Activated naive CD8-positive, alpha-beta T cell (primary cell): ENCODE measurements around the gene ARHGAP31.
"Not testable (repeated sequence)": the region's sequence is repeated elsewhere in the genome, so short reads cannot be mapped to it uniquely, and the experiment has no call there.

Experiments used
- H3K27ac Mint-ChIP-seq: one replicate; pipeline ENCODE4 v1.8.0; 2021; ENCODE audit warnings: mixed read lengths
- H3K27me3 Mint-ChIP-seq: one replicate; pipeline ENCODE4 v1.8.0; 2021; ENCODE audit warnings: mixed read lengths
- H3K36me3 Mint-ChIP-seq: one replicate; pipeline ENCODE4 v1.8.0; 2021; ENCODE audit warnings: mixed read lengths
- H3K4me1 Mint-ChIP-seq: one replicate; pipeline ENCODE4 v1.8.0; 2021; ENCODE audit warnings: low read depth, mixed read lengths
- H3K4me3 Mint-ChIP-seq: one replicate; pipeline ENCODE4 v1.8.0; 2021; ENCODE audit warnings: mild to moderate bottlenecking, mixed read lengths
- H3K9me3 Mint-ChIP-seq: one replicate; pipeline ENCODE4 v1.8.0; 2021; ENCODE audit warnings: low read depth, mixed read lengths

The ARHGAP31 gene

GRCh38 chr3:119362940-119363725 is 69.0 kb downstream of the ARHGAP31 start:
- peaks cover under 1% of the 10 kb centered on the region for H3K36me3 Mint-ChIP-seq
- H3K27ac Mint-ChIP-seq: no peak overlapping the region
- H3K4me3 Mint-ChIP-seq: no peak overlapping the region
- H3K4me1 Mint-ChIP-seq: no peaks in the 10 kb centered on the region
- no peaks in the 10 kb centered on the region for H3K9me3 Mint-ChIP-seq
- no peaks in the 10 kb centered on the region for H3K27me3 Mint-ChIP-seq

- Mint-ChIP-seq H3K9me3 (no peaks in the 10 kb centered on the region), H3K4me1 (no peaks in the 10 kb centered on the region), H3K36me3 (peaks cover 3% of the 10 kb centered on the region), H3K27ac (no peak overlapping the region), H3K27me3 (no peaks in the 10 kb centered on the region), H3K4me3 (no peak overlapping the region)
These were observed 70.2 kb downstream of the ARHGAP31 start for GRCh38 chr3:119364401-119364800.

GRCh38 chr3:119365418-119365817 is 71.2 kb downstream of the ARHGAP31 start:
- no peaks in the 10 kb centered on the region for H3K9me3 Mint-ChIP-seq
- H3K27ac Mint-ChIP-seq: no peak overlapping the region
- H3K36me3 Mint-ChIP-seq: peaks cover 3% of the 10 kb centered on the region
- no peaks in the 10 kb centered on the region for H3K27me3 Mint-ChIP-seq
- no peak overlapping the region for H3K4me3 Mint-ChIP-seq
- H3K4me1 Mint-ChIP-seq: no peaks in the 10 kb centered on the region

- Mint-ChIP-seq H3K4me1 (no peaks in the 10 kb centered on the region), H3K27me3 (no peaks in the 10 kb centered on the region), H3K4me3 (no peak overlapping the region), H3K27ac (no peak overlapping the region), H3K36me3 (peaks cover 3% of the 10 kb centered on the region), H3K9me3 (no peaks in the 10 kb centered on the region)
These were observed 72.8 kb downstream of the ARHGAP31 start for GRCh38 chr3:119367000-119367399.

- Mint-ChIP-seq H3K27me3 (no peaks in the 10 kb centered on the region), H3K27ac (no peak overlapping the region), H3K4me1 (no peaks in the 10 kb centered on the region), H3K4me3 (no peak overlapping the region), H3K36me3 (peaks cover 3% of the 10 kb centered on the region), H3K9me3 (no peaks in the 10 kb centered on the region)
These were observed 74.1 kb downstream of the ARHGAP31 start for GRCh38 chr3:119368298-119368697.

- peaks cover 11% of the 10 kb centered on the region for H3K36me3 Mint-ChIP-seq
These were observed 77.6 kb downstream of the ARHGAP31 start for GRCh38 chr3:119371786-119372185.

GRCh38 chr3:119375106-119375505 is 80.9 kb downstream of the ARHGAP31 start:
- Mint-ChIP-seq H3K27ac (no peak overlapping the region), H3K36me3 (peaks cover 8% of the 10 kb centered on the region), H3K4me1 (no peaks in the 10 kb centered on the region), H3K9me3 (no peaks in the 10 kb centered on the region), H3K4me3 (no peak overlapping the region), H3K27me3 (no peaks in the 10 kb centered on the region)

More at GRCh38 chr3:119371786-119372185, 77.6 kb downstream of the ARHGAP31 start:
- not testable (repeated sequence) for H3K27ac Mint-ChIP-seq, H3K27me3 Mint-ChIP-seq, H3K4me3 Mint-ChIP-seq, H3K9me3 Mint-ChIP-seq, H3K4me1 Mint-ChIP-seq

- no peak overlapping the region for H3K4me3 Mint-ChIP-seq
- no peak overlapping the region for H3K27ac Mint-ChIP-seq
- no peaks in the 10 kb centered on the region for H3K4me1 Mint-ChIP-seq
- peaks cover 8% of the 10 kb centered on the region for H3K36me3 Mint-ChIP-seq
- no peaks in the 10 kb centered on the region for H3K9me3 Mint-ChIP-seq
- no peaks in the 10 kb centered on the region for H3K27me3 Mint-ChIP-seq
These were observed 81.3 kb downstream of the ARHGAP31 start for GRCh38 chr3:119375510-119375909.

- H3K4me3 Mint-ChIP-seq: no peak overlapping the region
- H3K36me3 Mint-ChIP-seq: peaks cover 10% of the 10 kb centered on the region
- no peaks in the 10 kb centered on the region for H3K27me3 Mint-ChIP-seq
These were observed 82.6 kb downstream of the ARHGAP31 start for GRCh38 chr3:119376758-119377157.

GRCh38 chr3:119378259-119378803 is 84.1 kb downstream of the ARHGAP31 start:
- H3K4me1 Mint-ChIP-seq: no peaks in the 10 kb centered on the region
- no peak overlapping the region for H3K27ac Mint-ChIP-seq
- H3K9me3 Mint-ChIP-seq: no peaks in the 10 kb centered on the region
- no peak overlapping the region for H3K4me3 Mint-ChIP-seq
- H3K36me3 Mint-ChIP-seq: peaks cover 18% of the 10 kb centered on the region
- no peaks in the 10 kb centered on the region for H3K27me3 Mint-ChIP-seq

More at GRCh38 chr3:119376758-119377157, 82.6 kb downstream of the ARHGAP31 start:
- H3K4me1 Mint-ChIP-seq: no peaks in the 10 kb centered on the region
- H3K27ac Mint-ChIP-seq: no peak overlapping the region
- H3K9me3 Mint-ChIP-seq: no peaks in the 10 kb centered on the region

- Mint-ChIP-seq H3K4me1 (no peaks in the 10 kb centered on the region), H3K9me3 (no peaks in the 10 kb centered on the region), H3K27ac (no peak overlapping the region), H3K4me3 (no peak overlapping the region), H3K36me3 (peaks cover 21% of the 10 kb centered on the region), H3K27me3 (no peaks in the 10 kb centered on the region)
These were observed 86.5 kb downstream of the ARHGAP31 start for GRCh38 chr3:119380697-119381096.

- no peak overlapping the region for H3K27ac Mint-ChIP-seq
- H3K27me3 Mint-ChIP-seq: no peaks in the 10 kb centered on the region
- no peak overlapping the region for H3K4me3 Mint-ChIP-seq
- peaks cover 18% of the 10 kb centered on the region for H3K36me3 Mint-ChIP-seq
- no peaks in the 10 kb centered on the region for H3K9me3 Mint-ChIP-seq
- H3K4me1 Mint-ChIP-seq: no peaks in the 10 kb centered on the region
These were observed 88.0 kb downstream of the ARHGAP31 start for GRCh38 chr3:119382134-119382533.

- Mint-ChIP-seq H3K36me3 (peaks cover 18% of the 10 kb centered on the region), H3K4me1 (no peaks in the 10 kb centered on the region), H3K27me3 (no peaks in the 10 kb centered on the region), H3K27ac (no peak overlapping the region), H3K9me3 (no peaks in the 10 kb centered on the region), H3K4me3 (no peak overlapping the region)
These were observed 94.4 kb downstream of the ARHGAP31 start for GRCh38 chr3:119388577-119388976.

GRCh38 chr3:119395923-119396358 is 101.8 kb downstream of the ARHGAP31 start:
- H3K9me3 Mint-ChIP-seq: no peaks in the 10 kb centered on the region
- peaks cover 15% of the 10 kb centered on the region for H3K36me3 Mint-ChIP-seq
- H3K4me1 Mint-ChIP-seq: no peaks in the 10 kb centered on the region
- no peak overlapping the region for H3K4me3 Mint-ChIP-seq
- no peak overlapping the region for H3K27ac Mint-ChIP-seq
- no peaks in the 10 kb centered on the region for H3K27me3 Mint-ChIP-seq

GRCh38 chr3:119396870-119397269 is 102.7 kb downstream of the ARHGAP31 start:
- Mint-ChIP-seq H3K27ac (no peak overlapping the region), H3K9me3 (no peaks in the 10 kb centered on the region), H3K4me1 (peaks cover 2% of the 10 kb centered on the region), H3K36me3 (peaks cover 17% of the 10 kb centered on the region), H3K27me3 (no peaks in the 10 kb centered on the region), H3K4me3 (no peak overlapping the region)

- Mint-ChIP-seq H3K27ac (no peak overlapping the region), H3K4me1 (peaks cover 2% of the 10 kb centered on the region), H3K4me3 (no peak overlapping the region), H3K36me3 (peaks cover 17% of the 10 kb centered on the region), H3K9me3 (no peaks in the 10 kb centered on the region), H3K27me3 (no peaks in the 10 kb centered on the region)
These were observed 106.3 kb downstream of the ARHGAP31 start for GRCh38 chr3:119400466-119400865.
